HS-5 (cell line): ENCODE results near the gene ANKRD16.
"Not testable (repeated sequence)": the region's sequence is repeated elsewhere in the genome, so short reads cannot be mapped to it uniquely, and the experiment has no call there.

Experiments
- DNase-seq: peaks from one replicate; pipeline ENCODE4 v3.0.0-alpha.2; 2012; ENCODE audit warnings: low read depth

ANKRD16 gene

DNA sequence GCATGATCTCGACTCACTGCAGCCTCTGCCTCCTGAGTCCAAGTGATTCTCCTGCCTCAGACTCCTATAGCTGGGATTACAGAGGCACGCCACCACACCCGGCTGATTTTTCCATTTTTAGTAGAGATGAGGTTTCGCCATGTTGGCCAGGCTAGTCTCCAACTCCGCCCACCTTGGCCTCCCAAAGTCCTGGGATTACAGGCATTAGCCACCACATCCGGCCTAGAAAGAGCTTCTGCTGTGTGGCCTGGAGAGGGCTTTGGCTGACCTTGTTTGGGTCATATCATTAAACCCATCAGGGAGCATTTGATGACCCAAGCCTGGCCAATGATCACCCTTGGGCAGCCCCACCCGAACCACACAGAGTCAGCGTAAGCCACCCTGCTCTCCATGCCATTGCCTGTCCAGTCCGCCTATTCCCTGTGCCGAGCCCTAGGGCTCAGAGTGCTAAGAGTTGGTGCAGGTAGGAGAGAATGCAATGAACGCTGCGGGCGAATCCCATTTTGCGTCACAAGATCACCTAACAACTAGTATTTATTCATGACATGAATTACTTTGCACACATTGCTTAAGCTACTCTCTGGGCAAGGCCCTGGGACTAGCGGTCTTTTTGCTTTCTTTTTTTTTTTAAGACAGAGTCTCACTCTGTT lies 54.1 kb downstream of the ANKRD16 start:
- DNase-seq = no peak

DNA sequence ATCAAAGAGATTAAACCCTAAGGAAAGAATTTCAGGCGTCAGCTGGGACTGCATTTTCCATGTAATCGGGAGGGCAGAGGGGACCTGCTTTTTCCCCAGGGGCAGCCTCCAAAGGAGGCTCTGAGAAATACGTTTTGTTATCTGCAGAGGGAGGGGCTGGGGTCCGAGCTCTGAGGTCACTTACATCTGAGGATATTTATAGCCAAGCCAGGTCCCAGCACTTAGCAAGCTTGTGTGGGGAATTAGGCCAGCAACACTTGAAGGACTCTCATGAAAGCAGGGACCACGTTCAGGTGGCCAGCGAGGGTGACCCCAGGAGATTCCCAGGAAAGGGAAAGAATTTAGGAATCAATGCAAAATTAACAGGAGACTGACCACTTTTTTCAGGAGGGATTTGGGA lies 55.9 kb downstream of the ANKRD16 start:
- no peak for DNase-seq

DNA sequence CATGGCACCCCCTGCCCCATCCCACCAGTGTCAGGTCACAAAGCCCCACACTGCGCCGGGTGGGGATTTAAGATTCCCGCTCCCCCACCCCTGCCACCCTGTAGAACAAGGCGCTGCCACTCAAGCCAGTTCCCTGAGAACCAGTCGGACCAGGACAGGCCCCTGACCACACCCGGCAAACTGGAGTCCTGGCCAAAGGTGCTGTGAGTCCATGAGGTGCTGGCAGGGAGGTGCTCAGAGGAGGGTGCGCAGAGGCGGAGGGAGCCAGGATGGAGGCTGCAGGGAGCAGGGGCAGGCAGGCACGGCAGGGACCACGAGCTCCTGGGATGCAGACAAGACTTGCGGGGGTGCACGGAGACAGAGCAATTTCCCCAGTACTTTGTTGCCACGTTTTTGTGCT lies 56.7 kb downstream of the ANKRD16 start:
- DNase-seq = no peak

DNA sequence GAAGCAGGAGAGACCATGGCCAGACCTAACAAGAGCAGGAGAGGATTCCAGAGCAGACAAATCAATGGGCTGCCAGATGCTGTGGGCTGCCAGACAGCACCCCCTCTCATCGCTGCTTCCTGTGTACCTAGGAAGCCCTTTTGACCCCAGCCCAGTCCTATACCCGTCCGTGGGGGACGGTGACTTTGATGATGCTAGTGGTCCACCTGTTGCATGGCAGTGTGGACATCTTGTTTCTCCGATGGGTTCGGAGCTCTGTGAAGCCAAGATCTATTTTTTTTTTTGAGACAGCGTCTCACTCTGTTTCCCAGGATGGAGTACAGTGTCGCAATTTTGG lies 58.3 kb downstream of the ANKRD16 start:
- no peak for DNase-seq

DNA sequence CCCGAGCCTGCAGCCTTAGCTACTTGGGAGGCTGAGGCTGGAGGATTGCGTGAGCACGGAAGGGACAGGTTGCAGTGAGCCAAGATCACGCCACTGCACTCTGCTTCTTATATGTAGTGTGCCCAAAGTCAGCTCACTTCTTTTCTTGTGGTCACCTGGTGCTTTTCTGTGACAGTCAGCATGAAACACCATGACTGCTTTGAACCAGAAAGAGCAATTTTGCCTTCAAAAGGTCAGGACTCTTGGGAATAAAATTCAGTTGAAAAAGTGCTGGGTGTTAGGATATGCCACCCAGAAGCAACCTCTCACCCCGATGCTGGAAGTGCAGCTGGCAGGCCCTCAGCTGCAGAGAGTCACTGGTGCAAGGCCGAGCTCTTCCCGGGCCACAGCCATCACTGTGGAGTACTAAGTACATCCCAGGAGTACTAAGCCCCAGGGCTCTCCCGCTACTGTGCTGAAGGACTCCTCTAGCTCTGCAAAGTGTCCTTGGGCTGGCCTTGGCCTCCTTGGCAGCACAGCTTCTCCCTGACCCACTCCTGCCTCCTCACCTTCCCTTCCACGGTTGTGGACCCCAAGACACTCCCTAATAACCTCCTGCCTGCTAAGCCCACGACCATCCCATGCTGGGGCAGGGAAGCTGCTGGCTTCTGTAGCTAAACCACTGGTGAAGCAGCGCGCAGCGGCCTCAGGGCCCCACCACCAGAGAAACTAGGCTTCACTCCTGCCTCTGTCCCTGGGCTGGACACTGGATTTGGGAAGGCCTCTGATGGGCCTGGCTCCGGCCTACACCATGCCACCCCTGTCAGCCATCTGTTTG lies 58.9 kb downstream of the ANKRD16 start:
- DNase-seq = no peak

DNA sequence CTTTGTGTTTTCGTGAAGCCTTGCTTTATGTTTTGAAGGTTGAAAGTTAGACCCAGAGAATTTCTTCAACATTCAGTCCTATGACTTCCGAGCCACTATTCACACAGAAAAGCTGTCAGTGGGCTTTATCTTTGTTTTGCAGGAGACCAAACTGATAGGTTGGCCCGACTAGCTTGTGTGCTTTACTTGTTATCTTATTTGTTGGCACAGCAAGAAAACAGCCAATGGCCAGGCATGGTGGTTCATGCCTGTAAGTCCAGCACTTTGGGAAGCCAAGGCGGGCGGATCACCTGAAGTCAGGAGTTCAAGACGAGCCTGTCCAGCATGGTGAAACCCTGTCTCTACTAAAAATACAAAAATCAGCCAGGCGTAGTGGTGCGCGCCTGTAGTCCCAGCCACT lies 60.4 kb downstream of the ANKRD16 start:
- DNase-seq = no peak

DNA sequence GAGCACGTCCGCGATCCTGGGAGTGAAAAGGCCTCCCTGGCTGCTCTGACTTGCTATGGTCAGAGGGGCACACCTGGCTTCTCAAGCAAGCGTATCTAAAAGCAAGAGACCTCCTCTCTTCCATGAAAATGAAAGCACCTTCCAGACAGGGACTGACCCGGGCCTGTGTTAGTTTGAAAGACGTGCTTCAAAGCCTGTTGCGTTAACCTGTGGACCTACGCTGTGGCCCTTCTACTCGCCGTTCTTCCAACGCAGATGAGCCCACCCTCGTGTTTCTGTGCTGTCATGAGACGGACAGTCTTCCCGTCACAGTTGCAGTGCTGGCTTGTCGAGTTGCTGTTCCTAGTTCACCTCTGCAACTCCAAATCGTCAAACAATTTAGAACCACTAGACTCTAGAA lies 61.0 kb downstream of the ANKRD16 start:
- no peak for DNase-seq

DNA sequence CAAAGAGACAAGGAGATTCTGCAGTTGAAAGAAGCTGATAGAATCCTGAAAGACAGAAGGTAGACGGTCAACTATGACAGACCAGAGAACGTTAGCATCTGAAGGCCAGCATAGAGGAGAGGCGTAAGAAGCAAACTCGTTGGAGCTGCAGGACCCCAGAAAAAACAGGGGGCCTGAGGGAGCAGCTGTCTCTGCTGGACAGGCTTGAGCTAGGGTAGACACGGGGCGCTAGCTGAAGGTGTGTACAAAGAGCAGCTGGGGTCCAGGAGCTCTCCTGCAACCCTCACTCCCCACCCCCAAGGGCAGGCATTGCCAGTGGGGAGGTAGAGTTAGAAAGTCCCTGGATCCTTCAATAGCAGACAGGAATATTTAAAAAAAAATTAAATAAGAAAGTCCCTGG lies 61.9 kb downstream of the ANKRD16 start:
- no peak for DNase-seq

DNA sequence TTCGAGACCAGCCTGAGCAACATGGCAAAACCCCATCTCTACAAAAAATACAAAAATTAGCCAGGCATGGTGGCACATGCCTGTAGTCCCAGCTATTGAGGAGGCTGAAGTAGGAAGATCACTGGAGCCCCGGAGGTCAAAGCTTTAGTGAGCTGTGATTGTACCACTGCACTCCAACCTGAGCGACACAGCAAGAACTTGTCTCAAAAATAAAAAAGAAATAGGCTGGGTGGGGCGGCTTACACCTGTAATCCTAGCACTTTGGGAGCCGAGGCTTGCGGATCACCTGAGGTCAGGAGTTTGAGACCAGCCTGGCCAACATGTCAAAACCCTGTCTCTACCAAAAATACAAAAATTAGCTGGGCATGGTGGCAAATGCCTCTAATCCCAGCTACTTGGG lies 63.2 kb downstream of the ANKRD16 start:
- not testable (repeated sequence) for DNase-seq

DNA sequence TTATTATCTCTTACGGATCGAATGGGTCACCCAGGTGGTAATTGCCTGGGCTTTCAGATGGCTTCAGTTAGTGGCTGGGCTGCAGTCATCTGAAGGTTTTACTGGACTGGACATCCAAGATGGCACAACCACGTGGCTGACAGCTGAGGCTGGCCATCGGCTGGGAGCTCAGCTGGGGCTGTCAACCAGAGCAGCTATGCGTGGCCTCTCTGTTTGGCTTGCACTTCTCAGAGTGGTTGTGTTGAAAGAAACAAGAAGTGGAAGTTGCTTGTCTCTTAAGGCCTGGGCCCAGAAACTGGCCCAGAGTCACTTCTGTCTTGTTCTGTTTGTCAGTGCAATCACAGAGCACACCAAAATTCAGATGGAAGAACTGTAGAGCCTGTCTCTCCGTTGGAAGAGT lies 70.8 kb downstream of the ANKRD16 start:
- no peak for DNase-seq

DNA sequence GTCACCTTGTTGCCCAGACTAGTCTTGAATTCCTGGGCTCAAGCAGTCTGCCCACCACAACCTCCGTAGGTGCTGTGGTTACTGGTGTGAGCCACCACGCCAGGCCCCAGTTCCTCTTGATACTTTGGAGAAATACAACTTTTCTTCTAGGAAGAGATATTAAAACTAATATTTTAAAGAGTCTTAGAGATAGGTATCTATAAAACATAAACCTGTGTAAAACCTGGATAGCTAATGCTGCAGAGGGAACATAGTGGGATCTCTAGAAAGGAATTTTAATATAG lies 71.7 kb downstream of the ANKRD16 start:
- no peak for DNase-seq

DNA sequence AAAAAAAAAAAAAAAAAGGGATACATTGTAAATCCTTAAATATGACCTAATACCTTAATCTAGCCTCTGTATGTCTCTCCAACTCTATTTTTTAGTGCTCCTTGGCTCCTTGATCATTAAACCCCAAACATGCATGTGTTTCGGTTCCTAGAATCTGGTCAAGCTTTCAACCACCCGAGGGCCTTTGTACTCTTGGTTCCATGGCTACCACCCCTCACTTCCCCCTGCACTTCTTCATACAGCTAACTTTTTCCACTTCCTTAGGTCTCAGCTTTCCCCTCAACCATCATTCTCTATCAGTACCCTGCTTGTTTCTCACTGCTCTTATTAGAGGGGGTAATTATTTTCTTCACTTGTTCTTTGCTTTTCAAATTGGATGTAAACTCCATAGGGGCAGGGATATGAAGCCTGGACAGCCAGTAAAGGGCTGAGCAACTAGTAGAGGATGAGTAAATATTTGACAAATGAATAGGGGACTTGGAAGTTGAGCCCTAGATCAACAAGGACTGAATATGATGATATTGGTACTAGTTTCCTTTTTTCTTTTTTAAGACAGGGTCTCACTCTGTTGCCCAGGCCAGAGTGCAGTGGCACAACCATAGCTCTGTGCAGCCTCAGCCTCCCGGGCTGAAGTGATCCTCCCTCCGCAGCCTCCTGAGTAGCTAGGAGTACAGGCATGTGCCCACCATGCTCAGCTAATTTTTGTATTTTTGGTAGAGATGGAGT lies 72.2 kb downstream of the ANKRD16 start:
- DNase-seq = no peak

DNA sequence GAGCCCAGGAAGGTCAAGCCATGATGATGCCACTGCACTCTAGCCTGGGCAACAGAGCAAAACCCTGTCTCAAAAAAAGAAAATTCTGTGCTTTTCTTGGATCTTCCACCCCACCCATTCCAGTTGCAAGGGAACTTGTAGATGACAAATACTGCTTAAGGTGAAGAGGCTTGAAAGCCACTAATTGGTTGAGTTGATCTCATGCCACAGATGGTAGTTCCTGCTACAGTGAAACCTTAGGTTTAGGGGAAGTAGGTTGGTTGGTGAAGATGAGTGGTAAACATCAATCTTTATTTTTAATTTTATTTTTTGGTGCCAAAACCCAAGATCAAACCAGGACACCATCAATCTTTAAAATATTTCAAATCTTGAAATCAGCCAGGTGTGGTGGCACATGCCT lies 73.5 kb downstream of the ANKRD16 start:
- no peak for DNase-seq

DNA sequence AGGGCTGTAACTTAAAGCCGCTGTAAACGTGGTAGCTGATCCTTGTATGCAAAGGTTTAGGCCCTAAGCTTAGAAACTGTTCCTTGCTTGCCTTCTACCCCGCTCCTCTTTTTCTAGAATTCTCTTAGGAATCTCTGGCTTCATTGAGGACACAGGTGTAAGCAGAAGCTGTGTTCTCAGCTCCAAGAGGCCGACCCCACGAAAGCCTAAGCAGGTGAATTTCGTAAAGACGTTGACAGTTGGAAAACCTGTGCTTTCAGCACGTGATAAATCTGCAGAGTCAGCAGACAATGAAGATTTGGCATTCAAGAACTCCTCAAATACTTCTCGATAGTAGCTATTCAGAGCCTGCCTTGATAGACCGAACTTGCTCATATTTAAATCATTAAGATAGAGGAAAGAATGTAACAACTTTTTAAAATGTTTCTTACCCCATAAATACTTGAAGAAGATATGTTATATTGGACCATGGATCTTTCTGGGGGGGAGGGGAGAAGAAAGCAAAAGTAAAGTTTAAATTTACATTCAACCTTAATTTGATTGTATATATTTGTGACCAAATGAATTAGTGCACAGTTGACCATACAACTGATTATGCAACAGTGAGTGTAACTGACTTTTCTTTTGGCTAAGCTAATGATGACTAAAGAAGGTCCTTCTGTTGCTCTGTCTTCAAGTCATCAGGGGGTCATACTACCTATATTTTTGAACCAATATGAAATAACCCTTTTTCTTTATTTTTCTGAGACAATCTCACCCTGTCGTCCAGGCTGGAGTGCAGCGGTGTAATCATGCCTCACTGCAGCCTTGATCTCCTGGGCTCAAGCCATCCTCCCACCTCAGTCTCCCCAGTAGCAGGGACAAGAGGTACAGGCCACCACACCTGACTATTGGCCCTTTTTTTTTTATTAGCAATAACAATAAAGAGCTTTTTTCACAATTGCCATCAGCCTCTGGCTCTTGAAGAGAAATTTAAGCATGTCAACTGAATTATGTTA lies 75.3 kb downstream of the ANKRD16 start:
- no peak for DNase-seq

DNA sequence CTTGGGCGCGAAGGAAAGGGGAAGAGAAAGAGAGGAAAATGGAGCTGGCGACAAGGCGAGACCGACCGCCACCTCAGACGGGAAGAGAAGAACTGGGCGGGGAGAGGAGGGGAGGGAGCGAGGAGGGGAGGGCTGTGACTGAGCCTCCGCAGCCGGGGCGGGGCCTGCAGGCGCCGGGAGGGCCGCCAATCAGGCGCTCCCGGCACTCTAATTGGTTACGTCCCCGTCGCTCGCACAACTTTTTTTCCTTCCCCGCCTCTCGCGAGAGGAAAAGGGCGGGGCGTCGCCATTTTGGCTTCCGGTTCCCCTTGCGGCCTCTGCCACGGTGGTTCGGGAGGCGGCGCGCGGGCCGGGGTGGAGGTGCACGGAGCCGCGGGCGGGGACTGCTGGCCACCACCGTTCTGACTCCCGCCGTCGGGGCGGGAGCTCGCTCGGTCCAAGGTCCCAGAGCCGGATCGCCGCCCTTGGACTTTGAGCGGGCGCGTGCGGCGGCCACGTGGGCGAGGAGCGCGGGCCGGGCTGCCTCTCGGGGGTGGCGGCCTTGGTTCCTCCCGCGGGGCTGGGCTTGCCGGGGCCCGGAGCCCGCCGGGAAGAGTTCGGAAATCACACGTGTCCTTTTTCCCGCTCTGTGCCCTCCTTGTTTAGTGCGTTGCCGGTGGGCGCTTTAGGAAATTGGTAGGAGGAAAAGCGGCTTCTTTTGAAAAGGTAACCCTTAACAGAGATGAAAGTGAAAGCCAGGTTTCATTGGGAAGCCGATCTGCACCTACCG lies 76.2 kb downstream of the ANKRD16 start, which contains the start of gene GDI2:
Gene GDI2, minus strand, starts transcription at position 94 of the 769 bp plus-strand sequence. CDS start 176 bp downstream, outside the sequence.
- DNase-seq = peak; percentile 54

DNA sequence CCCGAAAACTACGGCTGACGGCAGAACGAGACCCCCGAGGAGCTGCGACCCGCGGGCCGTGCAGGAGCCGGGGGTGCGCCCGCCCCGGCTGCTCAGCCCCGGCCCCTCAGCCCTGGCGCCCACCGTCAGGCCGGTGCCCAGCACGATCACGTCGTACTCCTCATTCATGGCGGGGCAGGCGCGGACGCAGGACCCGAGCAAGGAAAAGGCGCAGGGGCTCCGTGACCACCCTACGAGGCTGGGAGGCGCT lies 76.7 kb downstream of the ANKRD16 start:
- no peak for DNase-seq

DNA sequence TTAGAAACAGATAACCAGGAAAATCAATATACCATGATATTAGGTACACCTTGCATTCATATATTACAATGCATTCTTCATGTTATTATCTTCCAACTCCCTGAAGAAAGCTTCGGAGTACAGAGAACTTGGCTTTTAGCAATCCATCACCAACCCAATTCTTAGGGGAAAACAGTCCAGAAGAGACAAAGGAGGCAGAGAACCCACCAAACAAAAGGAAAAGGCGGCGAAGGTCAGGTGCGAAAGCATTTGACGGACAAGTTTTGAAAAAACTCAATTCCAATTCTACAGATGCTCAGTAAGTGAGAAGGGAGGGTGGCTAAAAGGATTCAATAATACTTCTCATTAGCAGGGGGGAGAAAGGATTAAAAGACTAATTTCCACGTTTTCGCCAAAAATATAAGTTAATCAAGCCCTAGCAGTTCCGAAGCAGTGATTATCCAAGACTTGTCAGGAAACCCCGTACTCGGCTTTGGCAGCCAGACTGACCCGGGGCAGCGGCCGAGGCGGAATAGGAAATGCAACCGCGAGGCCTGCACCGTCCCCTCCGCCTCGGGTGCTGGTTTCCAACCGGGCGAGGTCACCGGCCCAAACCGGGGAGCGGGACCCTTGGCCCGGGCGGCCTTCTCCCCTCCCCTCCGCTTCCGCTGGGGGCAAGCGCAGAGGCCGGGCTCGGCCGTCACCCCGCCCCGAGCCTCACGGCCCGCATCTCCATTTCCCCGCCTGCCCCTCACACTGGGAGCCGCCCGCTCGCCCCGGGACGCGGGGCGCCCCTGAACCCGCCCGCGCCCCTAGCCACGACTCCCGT lies 77.2 kb downstream of the ANKRD16 start:
- DNase-seq = no peak
